Stimulated activated CD4-positive, alpha-beta T cell treated with anti-CD3 and anti-CD28 coated beads, Interleukin-12 subunit alpha, Interleukin-12 subunit beta, amount 100 ng/mL, for 24 hours (primary cell): Measurements from ENCODE around the gene IL1RN.
A peak's percentile ranks its signal among the peaks of the same experiment; 100 is the strongest.
"Not testable (repeated sequence)": the region's sequence is repeated elsewhere in the genome, so short reads cannot be mapped to it uniquely, and the experiment has no call there.

ENCODE experiments used
- DNase-seq, 2 experiments: peaks; one replicate each; pipeline ENCODE4 v3.0.0-alpha.2; 2020; ENCODE audit warnings: low read depth in 2 of 2

IL1RN gene

DNA sequence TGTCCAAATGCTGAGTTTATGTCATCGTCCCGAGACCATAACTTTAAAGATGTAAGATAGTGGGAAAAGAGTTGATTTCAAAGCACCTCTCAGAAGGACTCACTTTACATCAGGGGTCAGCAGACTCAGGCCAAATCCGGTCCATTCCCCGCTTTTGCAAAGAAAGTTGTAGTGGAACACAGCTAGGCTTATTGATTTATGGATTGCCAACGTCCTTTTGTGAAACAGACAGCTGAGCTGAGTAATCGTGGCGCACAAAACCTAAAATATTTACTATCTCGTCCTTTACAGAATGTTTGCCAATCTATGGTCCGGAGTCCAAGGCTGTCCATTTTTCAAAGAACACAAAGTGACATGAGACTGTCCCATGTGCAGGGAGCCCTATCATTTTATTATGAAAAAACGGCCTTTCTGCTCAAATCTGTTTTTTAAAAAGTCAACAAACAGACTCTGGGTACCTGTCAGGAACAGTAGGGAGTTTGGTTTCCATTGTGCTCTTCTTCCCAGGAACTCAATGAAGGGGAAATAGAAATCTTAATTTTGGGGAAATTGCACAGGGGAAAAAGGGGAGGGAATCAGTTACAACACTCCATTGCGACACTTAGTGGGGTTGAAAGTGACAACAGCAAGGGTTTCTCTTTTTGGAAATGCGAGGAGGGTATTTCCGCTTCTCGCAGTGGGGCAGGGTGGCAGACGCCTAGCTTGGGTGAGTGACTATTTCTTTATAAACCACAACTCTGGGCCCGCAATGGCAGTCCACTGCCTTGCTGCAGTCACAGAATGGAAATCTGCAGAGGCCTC is at the start of gene IL1RN:
IL1RN (plus strand) TSS at position 754 of the 801 bp plus-strand sequence; CDS start at position 781, 27 bp downstream.
- DNase-seq, result no peak

- no peak for DNase-seq
Observed at GRCh38 chr2:113077921-113078320, 49.5 kb upstream of the IL1RN start.

GRCh38 chr2:113078350-113078839 is 49.0 kb upstream of the IL1RN start:
- DNase-seq, result no peak

GRCh38 chr2:113079131-113079530 is 48.3 kb upstream of the IL1RN start:
- no peak for DNase-seq

DNA sequence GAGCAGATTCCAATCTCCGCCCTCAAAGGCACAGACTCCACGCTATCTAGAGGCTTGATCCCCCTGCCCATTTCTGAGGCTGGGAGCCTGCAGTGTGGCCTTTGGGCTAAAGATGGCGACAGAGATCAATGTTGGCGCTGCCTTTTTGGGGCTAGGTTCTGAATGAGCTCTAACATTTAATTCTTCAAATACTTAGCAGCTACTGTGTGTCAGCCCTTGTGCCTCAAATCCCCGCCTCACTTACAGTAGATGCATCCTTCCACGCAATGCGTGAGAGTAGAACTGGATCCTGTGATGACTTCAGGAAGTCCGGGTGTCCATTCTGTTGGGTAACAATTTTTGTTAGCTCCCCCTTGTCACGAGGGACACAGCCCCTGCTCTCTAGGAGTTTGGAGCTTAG is 47.3 kb upstream of the IL1RN start:
- DNase-seq, result peak; percentile 28 to 52

- no peak for DNase-seq
Observed at GRCh38 chr2:113081488-113082210, 45.7 kb upstream of the IL1RN start.

- DNase-seq, result no peak
Observed at GRCh38 chr2:113083296-113083695, 44.1 kb upstream of the IL1RN start.

GRCh38 chr2:113084249-113085000 is 43.0 kb upstream of the IL1RN start:
- DNase-seq, result no peak

GRCh38 chr2:113085542-113085941 is 41.9 kb upstream of the IL1RN start:
- no peak for DNase-seq

DNA sequence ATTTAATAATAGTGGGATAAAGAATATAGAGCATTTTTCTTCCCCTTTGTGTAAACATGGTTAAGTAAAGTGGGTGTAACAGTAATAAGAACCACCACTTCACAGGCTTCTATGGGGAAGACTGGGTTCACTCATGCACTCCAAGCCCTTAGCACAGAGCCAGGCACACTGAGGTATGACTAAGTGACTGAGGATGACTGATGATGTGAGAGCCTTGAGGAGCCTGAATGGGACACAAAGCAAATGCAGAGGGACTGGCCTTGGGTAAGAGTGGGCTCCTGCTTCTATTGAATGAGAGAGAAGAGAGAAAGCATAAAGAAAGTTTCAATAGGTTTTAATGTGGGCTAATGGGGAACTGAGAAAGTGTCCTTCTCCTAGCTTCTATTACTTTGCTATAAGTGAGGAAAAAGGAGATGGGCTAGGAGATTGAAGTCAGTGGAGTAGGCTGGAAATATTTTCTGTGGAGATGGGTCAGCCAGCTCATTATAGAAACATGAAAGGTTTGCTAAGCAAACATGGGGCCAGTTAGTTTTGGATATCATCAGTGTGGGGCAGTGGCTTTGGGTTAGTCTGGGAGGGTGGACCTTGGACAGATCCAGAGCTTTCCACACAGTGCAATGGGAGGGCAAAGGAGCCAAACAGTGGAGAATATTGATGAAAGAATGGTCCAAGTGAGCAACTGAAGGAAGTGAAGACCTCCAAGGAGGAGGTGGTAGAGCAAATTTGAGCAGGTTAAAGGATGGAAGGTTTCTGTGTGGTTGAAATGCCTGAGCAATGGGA is 39.0 kb upstream of the IL1RN start:
- no peak for DNase-seq

DNA sequence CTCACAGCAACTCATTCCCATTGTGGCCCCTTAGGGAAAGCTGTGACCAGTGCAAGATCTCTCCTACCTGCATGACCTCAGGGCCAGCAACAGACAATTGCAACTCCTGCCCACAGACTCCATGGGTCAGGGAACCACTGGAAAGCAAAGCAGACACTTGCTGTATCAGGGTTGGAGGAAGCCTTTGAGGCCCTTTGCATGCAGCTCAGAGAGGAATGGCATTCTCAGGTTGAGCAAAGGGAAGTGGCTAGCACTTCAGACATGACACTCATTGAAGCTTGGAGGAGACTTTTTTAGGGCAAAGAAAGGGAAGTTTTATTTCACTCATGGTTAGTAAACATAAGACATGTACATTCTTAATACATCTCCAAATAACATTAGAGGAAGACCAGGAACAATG is 37.5 kb upstream of the IL1RN start:
- DNase-seq, result no peak

DNA sequence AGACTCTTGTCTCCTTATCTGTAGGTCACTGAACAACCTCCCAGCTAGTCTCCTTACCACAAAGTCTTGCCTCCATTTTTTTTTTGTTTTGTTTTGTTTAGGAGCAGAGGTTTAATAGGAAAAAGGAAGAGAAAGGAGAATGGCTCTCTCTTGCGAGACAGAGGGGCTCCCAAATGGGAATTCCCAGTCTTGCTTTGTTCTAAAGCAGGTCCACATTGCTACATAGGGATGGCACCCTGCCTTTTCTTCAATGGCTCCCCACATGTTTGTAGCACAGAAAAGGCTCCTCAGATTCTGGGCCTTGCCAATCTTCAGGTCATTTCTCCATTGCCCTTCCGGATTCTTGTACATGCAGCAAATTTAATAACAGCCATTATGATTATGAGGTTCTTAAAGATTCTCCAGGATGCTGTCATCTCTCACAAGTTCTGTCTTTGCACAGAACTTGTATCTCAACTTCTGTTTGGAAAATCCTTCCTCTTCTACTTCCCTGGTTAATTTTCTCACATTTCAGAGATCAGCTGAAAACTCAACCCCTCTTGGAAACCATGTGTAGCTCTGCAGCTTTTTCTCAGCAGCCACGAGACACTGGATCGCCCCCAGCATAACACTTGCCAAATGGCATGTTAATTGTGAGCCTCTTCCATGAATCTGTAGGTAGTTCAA is 36.0 kb upstream of the IL1RN start:
- DNase-seq, result no peak

DNA sequence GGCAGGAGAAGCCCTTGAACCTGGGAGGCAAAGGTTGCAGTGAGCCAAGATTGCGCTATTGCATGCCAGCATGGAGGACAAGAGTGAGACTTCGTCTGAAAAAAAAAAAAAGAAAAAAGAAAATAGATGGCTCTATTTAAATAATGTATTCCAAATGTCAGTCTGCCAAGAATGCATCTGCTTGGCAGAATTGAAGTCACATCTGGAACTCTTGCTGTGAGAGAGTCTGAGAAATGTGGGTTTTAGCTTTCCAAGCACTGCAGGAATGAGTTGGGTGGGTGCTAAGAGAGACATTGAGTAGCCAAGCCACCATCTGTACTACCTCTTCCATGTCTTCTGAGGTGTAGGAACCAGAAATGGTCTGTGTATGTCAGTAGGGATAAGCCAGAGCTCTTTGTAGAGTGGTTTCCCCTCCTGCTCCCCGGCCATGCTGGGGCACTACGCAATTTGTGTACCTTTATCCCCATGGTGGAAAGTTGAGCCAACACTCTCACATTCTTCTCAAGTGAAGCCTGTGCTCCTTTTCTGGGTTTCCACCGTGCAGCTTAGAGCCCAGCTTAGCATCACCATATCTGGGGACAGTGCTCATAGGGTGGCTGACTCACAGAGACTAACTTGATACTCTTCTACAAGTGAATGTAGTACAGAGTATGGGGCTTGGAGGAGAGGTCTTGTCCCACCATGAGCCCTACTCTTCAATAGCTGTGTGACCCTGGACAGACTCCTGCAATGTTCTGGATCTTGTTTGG is 34.4 kb upstream of the IL1RN start:
- no peak for DNase-seq

DNA sequence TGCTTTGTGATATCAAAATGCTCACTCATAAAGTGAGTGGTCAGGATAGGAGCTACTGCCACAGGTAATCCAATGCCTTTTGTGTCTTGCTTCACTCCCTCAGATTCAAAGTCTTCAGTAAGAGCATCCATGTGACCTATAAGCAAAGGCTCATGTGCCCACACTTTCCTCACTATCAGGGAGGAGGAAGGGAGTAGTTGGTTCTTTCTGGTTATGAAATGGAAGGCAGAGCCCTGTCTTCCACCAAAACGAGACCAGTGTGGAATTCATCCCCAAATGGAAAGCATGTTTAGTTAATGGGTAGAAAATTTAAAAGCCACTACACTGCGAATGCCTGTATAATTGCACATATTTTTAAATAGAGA is 33.8 kb upstream of the IL1RN start:
- DNase-seq, result no peak

- DNase-seq, result not testable (repeated sequence)
Observed at GRCh38 chr2:113096306-113096705, 31.1 kb upstream of the IL1RN start.

DNA sequence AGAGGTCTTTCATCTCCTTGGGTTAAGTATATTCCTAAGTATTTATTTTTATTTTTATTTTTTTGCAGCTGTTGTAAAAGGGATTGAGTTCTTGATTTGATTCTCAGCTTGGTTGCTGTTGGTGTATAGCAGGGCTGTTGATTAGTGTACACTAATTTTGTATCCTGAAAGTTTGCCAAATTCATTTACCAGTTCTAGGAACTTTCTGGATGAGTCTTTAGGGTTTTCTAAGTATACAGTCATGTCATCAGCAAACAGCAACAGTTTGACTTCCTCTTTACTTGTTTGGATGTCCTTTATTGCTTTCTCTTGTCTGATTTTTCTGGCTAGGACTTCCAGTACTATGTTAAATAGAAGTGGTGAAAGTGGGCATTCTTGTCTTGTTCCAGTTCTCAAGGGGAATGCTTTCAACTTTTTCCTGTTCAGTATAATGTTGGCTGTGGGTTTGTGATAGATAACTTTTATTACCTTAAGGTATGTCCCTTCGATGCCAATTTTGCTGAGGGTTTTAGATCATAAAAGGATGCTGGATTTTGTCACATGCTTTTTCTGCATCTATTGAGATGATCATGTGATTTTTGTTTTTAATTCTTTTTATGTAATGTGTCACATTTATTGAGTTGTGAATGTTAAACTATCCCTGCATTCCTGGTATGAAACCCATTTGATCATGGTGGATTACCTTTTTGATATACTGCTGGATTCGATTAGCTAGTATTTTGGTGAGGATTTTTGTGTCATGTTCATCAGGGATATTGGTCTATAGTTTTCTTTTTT is 30.4 kb upstream of the IL1RN start:
- DNase-seq, result not testable (repeated sequence)

DNA sequence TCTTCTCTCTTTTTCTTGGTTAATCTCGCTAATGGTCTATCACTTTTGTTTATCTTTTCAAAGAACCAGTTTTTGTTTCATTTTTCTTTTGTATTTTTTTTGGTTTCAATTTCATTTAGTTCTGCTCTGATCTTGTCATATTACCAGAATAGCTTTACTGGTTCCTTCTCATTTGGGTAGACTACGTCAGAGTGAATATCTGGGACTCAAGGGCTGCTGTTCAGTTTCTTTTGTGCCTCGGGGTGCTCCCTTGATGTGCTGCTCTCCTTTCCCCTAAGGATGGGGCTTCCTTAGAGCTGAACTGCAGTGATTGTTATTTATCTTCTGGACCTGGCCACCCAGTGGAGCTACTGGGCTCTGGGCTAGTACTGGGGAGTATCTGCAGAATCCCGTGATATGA is 29.4 kb upstream of the IL1RN start:
- DNase-seq, result no peak

DNA sequence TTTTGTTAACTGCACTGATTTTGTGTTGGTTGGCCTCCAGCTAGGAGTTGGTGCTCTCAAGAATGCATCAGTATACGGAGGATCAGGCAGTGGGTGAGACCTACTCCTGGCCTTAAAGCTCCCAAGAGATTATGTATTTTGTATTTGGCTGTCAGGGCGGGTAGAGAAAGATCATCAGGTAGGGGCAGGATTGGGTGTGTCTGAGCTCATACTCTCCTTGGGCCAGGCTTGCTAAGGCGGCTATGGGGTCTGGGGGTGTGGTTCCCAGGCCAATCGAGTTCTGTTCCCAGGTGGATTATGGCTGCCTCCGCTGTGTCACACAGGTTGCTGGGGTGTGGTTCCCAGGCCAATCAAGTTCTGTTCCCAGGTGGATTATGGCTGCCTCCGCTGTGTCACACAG is 28.9 kb upstream of the IL1RN start:
- no peak for DNase-seq

DNA sequence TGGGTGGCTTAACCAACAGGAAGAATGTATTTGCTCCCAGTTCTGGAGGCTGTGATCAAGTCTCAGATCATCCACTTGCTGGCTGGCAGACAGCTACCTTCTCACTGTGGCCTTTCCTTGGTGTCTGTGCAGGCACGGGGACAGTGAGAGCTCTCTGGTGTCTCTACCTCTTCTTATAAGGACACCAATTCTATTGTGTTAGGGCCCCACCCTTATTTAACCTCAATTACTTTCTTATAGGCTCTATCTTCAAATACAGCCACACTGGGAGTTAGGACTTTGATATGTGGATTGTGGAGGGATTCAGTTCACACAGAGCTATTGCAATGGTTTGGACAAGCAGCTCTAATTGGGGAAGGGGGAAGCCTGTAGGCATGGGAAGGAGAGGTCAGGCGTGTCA is 25.3 kb upstream of the IL1RN start:
- no peak for DNase-seq

DNA sequence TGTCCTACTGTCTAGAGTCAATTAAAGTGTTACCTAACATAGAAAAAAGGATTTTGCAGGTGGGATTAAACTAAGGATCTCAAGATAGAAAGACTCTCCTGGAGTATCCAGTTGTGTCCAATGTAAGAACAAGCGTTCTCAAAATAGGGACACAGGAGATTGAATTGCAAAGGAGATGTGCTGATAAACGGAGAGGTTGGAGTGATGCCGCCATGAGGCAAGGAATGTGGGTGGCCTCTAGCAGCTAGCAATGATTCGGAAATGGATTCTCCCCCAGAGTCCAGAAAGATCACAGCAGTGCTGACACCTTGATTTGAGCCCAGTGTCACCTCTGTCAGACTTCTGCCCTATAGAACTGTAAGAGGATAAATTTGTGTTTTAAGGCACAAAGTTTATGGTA is 24.1 kb upstream of the IL1RN start:
- no peak for DNase-seq
